CD4-positive, alpha-beta T cell treated with Interleukin-15 for 4 hours (primary cell): Measurements from ENCODE around the gene SDCCAG8.
A peak's percentile ranks its signal among the peaks of the same experiment; 100 is the strongest.
"Not testable (repeated sequence)": the region's sequence is repeated elsewhere in the genome, so short reads cannot be mapped to it uniquely, and the experiment has no call there.

Experiments
- DNase-seq: peaks from one replicate; pipeline ENCODE4 v3.0.0-alpha.2; 2020; ENCODE audit warnings: low spot score

SDCCAG8 gene

GRCh38 chr1:243255791-243256512, at the start of gene SDCCAG8:
TSS of gene SDCCAG8 (plus strand) at chr1:243256041. CDS start at chr1:243256174, 133 bp downstream.
- DNase-seq = peak; percentile 96

GRCh38 chr1:243211984-243212383, 43.9 kb upstream of the SDCCAG8 start:
- DNase-seq = not testable (repeated sequence)

DNA sequence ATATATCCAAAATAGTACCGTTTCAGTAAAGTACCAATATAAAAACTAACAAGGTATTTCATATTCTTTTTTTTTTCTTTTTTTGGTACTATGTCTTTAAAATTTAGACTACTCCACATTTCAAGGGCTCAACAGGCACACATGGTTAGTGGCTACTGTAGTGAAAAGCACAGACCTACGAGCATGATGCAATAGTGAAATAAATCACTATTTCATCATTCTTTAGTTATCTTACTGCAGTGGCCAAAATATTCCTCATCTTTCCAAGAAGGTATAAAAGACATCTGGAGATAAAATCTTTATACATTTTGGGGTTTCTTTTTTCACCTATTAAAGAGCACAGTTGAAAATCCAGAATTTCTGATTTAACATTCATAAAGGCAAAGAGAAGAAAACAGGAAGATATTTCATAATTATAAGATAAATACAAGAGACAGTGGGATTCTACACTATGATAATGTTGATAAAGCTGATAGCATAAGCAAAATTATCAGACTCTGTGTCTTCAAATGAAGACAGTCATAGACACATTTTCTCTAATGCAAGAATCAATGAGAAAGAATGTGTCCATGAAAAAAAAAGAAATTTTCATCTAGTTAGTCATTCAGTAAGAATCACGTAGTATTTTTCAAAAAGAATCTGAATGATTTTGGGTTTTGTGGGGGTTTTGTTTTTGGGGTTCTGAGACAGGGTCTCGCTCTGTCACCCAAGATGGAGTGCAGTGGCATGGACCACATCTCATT, 42.6 kb upstream of the SDCCAG8 start:
- no peak for DNase-seq

DNA sequence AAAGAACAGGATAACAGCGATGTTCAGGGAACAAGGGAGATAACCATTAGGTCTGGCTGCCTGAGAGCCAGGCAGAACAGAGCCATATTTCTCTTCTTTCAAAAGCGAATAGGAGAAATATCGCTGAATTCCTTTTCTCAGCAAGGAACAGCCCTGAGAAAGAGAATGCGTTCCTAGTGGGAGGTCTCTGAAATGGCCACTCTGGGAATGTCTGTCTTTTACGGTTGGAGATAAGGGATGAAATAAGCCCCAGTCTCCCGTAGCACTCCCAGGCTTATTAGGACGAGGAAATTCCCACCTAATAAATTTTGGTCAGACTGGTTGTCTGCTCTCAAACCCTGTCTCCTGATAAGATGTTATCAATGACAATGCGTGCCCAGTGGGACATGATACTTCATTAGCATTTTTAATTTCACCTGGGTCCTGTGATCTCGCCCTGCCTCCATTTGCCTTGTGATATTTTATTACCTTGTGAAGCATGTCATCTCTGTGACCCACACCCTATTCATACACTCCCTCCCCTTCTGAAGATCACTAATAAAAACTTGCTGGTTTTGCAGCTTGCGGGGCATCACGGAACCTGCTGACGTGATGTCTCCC, 40.5 kb upstream of the SDCCAG8 start:
- not testable (repeated sequence) for DNase-seq

DNA sequence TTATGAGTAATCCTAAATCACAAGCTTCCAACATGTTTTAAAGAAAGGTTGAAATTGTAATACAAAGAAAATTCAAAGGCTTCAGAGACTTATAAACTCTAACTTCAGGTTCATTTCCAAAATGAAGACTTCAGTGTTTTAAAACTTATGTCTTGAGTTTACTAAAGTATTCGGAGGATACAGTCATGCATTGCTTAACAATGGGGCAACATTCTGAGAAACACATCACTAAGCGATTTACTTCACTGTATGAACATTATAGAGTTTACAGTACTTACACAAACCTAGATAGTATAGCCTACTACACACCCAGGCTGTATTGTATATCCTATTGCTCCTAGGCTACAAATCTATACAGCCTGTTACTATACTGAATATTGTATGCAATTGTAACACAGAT, 39.1 kb upstream of the SDCCAG8 start:
- DNase-seq = no peak

GRCh38 chr1:243217349-243217748, 38.5 kb upstream of the SDCCAG8 start:
- no peak for DNase-seq

GRCh38 chr1:243218059-243218458, 37.8 kb upstream of the SDCCAG8 start:
- no peak for DNase-seq

DNA sequence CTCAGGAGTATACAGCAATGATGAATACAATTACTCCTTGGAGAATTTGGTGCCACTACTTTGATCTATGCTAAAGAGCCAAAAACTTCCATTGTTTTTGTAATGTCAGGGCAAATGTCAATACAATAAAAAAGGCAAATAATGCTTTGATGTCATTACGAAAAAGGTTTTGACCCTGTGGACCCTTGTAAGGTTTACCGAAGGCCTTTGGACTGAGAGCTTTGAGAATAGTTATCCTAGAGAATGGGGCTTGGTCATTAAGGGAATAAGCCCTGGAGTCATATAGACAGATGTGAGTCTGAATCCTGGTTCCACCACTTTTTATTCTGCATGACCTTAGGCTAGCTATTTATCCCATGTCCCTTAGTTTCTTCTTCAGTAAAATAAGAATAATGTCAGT, 28.2 kb upstream of the SDCCAG8 start:
- DNase-seq = no peak

- no peak for DNase-seq
These were observed 26.3 kb upstream of the SDCCAG8 start for GRCh38 chr1:243229526-243229925.

DNA sequence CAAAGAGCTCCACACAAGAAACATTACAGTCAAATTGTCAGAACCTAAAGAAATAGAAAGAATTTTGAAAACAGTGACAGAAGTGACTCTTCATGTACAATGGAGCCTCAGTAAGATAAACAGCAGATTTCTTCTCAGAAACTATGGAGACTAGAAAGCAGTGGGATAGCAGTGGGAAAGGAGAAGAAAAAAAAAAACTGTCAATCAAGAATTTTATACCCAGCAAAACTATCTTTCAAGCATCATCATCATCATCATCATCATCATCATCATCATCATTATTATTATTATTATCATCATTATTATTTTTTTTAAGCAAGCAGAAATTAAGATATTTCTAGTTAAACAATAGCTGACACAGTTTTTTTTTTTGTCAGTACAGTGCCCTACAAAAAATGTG, 24.9 kb upstream of the SDCCAG8 start:
- DNase-seq = no peak

GRCh38 chr1:243233908-243234307, 21.9 kb upstream of the SDCCAG8 start:
- no peak for DNase-seq

- no peak for DNase-seq
These were observed 20.7 kb upstream of the SDCCAG8 start for GRCh38 chr1:243234978-243235647.

DNA sequence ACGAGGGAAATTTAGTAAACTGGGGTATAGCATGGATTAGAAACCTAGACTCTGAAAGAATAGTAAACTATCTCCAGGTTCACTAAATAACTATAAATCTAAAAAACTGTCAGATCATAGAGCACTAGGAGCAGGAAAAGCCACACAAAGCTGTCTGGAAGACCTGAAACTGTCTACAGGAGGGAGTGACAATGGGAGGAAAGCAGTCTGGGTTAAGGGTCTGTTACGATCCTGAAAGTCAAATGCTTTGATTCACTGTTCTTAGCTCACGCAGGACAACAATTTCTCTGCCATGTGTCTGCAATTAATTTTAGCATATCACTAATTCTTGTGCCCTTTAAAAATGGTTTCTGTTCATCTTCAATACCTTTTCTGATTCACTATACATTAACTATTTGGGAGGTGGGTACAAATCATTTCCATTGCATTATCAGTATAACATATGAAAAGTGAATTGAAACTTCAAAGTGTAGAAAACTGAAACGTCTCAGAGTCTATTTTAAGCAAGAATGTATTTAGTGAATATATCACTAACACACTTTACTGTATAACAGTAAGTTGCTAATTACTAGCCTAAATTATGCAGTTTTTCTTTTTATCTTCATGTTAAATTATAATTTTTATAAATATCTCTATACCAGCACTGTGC, 19.1 kb upstream of the SDCCAG8 start:
- no peak for DNase-seq

GRCh38 chr1:243244432-243244841, 11.4 kb upstream of the SDCCAG8 start:
- no peak for DNase-seq

- DNase-seq = no peak
These were observed 8.9 kb upstream of the SDCCAG8 start for GRCh38 chr1:243246916-243247315.

GRCh38 chr1:243247901-243248300, 7.9 kb upstream of the SDCCAG8 start:
- no peak for DNase-seq

DNA sequence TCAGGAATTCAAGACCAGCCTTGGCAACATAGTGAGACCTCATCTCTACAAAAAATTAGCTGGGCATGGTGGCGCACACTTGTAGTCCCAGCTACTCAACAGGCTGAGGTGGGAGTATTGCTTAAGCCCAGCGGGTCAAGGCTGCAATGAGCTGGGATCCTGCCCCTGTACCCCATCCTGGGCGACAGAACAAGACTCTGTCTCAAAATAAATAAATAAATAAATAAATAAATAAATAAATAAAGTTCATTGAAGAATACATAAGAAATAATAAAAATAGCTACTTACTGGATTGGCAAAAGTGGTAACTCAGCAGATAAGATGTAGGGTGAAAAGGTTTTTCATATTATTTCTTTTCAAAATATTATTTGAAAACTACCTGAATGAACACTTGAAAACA, 6.6 kb upstream of the SDCCAG8 start:
- DNase-seq = no peak

GRCh38 chr1:243250102-243250501, 5.7 kb upstream of the SDCCAG8 start:
- DNase-seq = no peak

GRCh38 chr1:243251539-243251938, 4.3 kb upstream of the SDCCAG8 start:
- no peak for DNase-seq

GRCh38 chr1:243253211-243253925, 2.5 kb upstream of the SDCCAG8 start:
- no peak for DNase-seq

- DNase-seq = no peak
These were observed 2.0 kb upstream of the SDCCAG8 start for GRCh38 chr1:243253926-243254232.
